HG02870 (cell line): ENCODE results near the gene KCNE3.

Experiments
- ATAC-seq: cut with Tn5 transposase; IDR thresholded peaks from one replicate; pipeline ENCODE4 v1.9.1; 2021; ENCODE audit warnings: mild to moderate bottlenecking, moderate library complexity; ENCODE audit not compliant: unreplicated experiment

KCNE3 gene

DNA sequence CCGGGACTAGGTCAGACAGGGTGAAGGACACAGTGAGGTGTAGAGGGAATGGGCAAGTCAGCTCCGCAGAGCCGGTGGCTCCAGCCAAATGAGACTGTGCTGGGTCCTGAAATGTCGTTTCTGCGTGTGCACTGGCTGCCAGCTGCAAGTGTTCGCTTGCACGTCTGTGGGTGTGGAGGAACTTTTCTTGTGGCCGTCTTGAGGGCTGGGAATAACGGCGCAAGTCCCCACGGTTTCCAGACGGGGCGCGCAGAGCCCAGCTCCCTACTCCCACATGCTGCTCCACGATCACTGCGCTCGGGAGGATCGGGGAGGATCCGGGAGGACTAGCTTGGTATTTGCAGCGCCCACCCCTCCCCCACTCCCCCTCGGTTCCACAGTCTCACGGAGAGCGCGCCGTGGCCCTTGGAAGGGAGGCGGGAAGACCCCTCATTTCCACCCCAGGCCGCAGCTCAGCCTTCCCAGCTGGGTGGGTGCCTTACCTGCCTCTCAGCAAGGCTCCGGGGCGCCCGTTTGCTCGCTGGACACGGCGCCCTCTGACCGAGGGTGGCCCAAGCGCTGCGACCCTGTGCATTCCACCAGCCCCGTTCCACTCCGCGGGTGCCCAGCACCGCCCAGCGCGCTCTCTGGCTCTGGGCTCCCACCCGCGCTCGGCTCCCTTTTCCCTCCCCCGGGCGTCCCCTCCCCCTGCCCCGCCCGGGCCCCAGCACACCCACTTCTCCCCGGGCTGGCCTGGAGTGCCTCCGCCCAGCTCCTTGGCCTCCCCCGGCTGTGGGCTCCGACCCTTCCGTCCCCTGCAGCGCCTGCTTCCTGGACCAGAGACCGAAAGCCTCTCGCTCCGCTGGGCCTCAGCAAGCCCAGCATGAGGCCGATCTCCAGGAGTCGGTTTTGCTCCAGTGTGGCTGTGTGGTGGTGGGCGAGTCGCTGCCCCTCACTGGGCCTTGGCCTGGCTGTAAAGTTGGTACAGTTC, at the start of gene KCNE3:
TSS of gene KCNE3 (minus strand) at position 634 of the 970 bp plus-strand sequence. CDS start 9,986 bp downstream, outside the sequence.
- ATAC-seq: no peak

DNA sequence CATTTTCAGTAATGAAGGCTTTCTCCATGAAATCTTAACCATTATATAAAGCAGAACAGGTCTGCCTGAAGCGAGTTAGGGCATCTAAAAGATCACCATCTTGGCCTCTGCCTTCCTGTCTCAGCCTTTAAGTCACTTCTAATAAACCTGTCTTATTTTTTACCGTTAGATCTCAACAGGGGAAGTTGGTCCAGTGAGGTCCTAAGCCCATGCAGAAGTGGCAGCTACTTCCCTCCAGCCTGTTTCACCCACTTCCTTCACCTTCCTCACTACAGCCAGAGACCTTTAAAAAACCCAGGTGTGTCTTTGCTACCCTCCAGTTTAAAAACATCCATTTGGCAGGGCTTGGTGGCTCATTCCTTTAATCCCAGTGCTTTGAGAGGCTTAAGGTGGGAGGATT, 40.2 kb upstream of the KCNE3 start:
- no peak for ATAC-seq

DNA sequence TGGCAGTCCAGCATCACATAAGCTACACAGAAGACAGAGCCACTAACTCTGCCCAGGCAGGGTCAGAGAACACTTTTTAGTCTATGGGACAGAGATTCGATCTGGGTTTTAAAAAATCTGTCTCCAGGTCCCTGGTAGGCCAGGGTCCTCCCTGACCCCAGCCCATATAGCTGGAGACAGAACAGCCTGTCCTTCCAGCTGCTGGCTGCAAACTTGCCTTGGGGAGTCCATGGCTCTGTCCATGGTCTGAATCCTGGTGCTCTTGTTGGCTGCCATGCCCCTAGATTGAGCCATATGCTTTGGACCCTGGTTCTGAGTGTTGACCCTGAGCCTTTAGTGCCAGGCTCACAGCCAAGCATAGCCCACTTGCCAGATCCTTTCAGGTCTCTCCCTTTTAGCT, 39.5 kb upstream of the KCNE3 start:
- no peak for ATAC-seq

DNA sequence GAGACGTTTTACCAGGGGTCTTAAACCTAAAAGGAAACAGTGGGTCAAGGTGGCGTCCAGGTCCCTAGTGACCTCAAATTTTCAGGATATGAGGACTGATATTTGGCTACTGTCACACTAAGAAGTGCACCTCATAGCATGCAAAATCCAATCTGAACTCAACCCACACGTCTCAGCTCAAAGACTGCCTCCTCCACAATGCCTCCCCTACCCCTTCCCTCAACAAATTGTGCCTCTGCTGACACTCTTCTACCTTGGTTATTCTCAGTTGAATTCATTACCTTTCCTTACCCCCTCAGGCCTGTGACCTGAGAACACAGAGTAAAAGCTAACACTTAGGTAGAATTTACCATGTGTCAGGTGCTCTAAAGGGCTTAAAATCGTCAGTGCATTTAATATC, 38.6 kb upstream of the KCNE3 start:
- no peak for ATAC-seq

DNA sequence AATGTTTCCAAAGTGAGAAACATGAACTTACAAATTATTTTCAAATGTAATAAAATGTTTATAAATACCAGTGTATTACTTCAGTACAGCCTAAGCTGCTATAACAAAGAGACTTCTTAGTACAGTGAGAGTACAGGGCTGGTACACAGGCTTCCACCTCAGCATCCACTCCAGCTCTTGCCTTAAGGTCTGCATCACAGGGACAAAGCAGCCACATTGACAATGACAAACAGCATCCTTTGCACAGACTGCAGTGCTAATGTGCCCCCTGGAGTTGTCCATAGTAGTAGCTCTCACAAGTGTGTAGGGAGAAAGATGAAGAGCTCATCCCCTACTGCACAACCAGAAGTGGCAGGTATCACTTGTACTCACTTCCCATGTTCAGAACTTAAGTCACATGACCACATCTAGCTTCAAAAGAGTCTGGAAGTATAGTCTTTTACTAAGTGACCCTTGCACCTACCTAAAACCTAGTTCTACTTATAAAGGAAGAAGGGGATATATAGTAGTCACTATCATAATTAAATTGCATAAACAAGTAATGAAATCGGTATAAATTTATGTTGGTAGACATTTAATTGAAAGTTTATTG, 36.8 kb upstream of the KCNE3 start:
- ATAC-seq: no peak

DNA sequence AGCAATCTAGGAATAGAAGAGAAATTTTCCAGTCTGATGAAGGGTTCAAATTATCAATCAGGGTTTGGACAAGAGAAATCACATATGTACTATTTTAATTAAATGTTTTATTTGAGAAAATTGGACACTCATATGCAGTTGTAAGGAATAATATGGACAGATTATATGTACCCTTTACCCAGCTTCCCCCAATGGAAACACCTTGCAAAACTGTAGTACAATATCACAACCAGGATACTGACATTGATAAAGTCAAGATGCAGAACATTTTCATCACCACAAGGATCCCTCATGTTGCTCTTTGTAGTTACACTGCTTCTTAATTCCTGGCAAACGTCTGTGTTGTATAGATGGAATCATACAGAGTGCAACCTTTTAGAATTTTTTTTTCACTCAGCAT, 27.6 kb upstream of the KCNE3 start:
- no peak for ATAC-seq

DNA sequence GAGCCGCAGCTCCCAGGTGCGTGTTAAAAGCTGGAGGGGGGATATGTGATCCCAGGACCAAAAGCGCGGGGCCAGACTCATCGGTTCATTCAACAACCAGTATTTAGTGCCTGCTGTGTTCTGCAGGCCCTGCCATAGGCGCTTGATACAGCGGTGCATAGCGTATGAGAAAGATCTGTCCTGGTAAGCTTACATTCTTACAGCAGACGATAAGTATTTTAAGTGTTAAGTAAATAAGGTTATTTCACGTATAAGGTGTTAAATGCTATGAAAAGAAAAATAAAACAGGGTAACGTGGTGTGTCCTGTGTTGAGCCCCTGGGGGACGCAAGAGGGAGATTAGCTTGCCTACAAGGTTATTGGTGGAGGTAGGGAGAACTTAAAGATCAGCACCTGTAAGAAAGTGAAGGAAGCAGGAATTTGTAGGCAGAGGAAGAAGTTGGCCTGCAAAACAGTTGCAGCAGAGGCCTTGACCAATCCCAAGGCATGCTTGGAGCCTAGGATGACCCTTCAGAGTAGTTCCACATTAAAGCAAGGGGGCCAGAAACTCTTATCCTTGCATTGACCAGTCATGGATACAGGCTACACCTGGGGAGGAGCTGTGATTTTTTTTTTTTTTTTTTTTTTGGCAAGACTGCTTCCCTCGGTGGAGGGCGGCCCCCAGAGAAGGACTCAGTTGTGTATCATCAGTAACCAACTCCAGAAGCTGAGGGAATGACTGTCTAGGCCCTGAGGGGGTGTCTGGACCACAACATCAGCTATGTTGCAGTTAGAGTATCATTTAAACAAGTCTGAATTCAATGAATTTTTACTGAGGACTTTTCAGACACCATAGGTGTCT, 26.7 kb upstream of the KCNE3 start:
- no peak for ATAC-seq

GRCh38 chr11:74492974-74493790, 25.8 kb upstream of the KCNE3 start, which contains the start of gene LIPT2:
Gene LIPT2 (minus strand): TSS chr11:74493724. CDS start chr11:74493703, 21 bp downstream.
- peak; percentile 93 for ATAC-seq

- ATAC-seq: no peak
Measured at GRCh38 chr11:74492084-74492483, 24.7 kb upstream of the KCNE3 start.

GRCh38 chr11:74490941-74491340, 23.6 kb upstream of the KCNE3 start:
- ATAC-seq: no peak

DNA sequence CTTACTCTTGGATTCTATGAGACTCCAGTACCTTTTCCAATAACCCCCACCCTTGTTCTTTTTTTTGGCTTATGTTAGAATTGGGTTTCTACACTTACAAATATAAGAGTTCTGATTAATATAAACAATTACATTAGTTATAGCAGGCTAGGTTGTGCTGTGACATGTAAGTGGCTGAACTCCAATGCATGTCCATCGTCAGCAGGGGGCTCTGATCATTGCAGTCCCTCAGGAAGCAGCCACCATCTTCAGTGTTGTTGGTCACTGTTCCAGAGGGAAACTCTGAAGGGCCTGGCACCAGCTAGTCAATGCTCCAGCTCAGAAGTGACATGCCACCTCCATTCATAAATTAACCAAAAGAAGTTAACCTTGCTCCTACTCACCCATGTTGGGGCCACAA, 20.5 kb upstream of the KCNE3 start:
- no peak for ATAC-seq

GRCh38 chr11:74485868-74486267, 18.5 kb upstream of the KCNE3 start:
- ATAC-seq: no peak

DNA sequence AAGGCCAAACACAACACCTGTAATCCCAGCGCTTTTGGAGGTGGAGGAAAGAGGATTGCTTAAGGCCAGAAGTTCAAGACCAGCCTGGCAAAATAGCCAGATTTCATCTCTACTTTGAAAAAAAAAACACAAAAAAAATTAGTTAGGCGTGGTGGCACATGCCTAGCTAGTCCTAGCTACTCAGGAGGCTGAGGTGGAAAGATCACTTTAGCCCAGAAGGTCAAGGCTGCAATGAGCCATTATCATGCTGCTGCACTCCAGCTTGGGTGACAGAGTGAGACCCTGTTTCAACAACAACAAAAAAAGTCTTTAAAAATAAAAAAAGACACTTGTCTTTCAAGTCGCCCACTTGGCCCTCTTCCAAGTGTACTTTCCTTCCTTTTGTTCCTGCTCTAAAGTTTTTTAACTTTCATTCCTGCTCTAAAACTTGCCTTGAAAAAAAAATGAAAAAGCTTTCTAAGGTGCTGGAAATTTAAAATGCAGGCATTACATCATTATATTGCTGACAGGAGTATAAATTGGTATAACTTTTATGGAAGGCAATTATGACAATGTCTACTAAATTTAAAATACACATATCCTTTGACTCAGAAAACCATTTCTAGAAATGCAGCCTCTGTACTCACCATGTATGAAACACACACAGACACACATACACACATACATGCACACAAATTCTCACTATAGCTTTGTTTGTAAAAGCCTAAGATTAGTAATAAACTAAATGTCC, 13.5 kb upstream of the KCNE3 start:
- no peak for ATAC-seq

- no peak for ATAC-seq
Measured at GRCh38 chr11:74479732-74480123, 12.4 kb upstream of the KCNE3 start.

DNA sequence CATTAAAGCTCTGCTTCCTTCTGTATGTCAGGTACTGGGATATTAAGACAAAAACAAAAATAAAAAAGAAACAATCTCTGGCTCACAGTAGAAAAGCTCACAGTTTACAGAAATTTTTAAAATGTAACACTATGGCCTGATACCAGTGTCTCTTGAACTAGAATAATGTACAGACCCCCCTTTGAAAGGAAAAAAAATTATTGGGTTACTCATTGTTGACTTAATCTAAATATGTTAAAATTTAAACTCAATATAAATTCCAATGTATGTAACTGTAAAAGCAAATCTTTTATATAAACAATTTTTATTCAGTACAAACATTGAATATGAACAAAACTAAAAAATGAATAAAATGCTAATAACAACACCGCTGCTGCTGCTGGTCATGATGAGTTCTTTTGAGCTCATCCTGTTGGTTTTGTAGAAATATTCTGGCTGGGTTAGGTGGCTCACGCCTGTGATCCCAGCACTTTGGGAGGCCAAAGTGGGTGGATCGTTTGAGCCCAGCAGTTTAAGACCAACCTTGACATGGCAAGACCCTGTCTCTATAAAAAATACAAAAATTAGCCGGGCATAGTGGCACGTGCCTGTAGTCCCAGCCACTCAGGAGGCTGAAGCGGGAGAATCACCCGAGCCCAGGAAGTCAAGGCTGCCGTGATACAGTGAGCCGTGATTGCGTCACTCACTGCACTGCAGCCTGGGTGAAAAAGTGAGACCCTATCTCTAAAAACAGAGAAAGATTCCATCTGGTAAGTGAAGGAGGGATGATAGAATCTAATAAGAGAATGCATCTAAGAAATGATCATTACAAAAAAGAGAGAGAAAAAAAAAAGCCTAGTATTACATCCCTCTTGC, 11.8 kb upstream of the KCNE3 start:
- ATAC-seq: no peak

DNA sequence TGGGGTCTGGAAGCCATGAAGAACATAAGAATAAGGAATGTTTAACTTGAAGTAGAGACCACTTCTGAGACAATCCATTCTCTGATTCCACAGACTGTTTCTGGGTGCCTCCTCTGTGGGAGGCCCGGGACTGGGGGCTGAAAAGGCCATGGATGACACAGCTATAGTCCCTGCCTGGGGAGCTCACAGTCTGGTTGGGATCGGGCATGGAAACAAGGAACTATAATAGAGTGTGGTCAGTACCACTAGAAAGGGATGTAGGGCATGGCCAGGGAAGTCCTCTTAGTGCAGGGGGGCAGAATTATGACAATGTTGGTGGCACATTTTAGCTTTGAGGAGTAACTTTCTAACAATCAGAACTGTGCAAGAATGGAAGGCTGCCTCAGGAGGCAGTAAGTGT, 9.2 kb upstream of the KCNE3 start:
- ATAC-seq: no peak

- no peak for ATAC-seq
Measured at GRCh38 chr11:74474316-74474715, 7.0 kb upstream of the KCNE3 start.

DNA sequence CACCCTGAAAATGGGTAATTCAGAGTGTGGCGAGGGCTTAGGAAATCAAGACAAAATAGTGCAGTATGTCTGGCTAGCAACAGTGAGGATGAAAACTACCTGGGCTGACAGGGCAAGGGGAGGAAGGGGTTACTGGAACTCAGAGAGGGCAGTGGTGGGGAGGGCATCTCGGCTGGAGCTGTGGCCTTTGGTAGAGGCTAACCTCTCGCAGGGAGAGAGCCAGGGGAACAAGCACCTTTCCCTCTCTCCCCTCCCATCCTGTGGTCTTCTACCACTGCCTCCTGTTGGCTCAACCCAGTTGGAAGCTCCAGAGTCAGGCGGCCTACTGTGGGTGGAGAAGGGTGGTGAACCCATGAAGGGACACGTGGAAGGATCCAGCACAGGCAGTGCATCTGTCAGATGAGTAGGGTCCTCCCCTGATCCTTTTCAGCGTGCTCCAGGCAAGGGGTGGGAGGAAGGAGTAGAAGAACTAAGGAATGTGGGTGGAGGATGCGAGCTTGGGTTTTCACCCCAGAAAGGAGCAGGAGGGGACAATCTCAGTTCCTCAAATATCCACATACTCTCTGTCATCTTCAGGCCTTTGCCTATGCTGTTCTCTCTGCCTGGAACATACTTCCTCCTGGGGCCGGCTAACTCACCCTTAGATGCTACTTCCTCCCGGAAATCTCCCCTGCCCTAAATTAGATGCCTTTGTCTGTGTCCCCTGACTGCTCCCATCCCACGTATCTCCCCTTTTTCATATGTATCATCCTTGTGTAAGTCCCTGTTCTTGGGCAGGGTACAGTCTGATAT, 6.2 kb upstream of the KCNE3 start:
- ATAC-seq: no peak
